Tongue (tissue), 2 donors: ENCODE results near the gene C1R. TPM values are rescaled to one million over a fixed set of nuclear protein-coding genes. Genes with fewer than 3 reads are reported as not detected.
A peak's percentile ranks its signal among the peaks of the same experiment; 100 is the strongest.

Experiments used
- DNase-seq: peaks from one replicate; pipeline ENCODE4 v3.0.0-alpha.2; 2015
- total RNA-seq: library from RNA; depleted of rRNA; stranded (reverse); fragments of >200 nt; gene quantifications from one replicate; pipeline ENCODE4 v1.2.3, GENCODE V29; 2014

C1R gene
- total RNA-seq, 1 donor from 2014 or later = 100 TPM

DNA sequence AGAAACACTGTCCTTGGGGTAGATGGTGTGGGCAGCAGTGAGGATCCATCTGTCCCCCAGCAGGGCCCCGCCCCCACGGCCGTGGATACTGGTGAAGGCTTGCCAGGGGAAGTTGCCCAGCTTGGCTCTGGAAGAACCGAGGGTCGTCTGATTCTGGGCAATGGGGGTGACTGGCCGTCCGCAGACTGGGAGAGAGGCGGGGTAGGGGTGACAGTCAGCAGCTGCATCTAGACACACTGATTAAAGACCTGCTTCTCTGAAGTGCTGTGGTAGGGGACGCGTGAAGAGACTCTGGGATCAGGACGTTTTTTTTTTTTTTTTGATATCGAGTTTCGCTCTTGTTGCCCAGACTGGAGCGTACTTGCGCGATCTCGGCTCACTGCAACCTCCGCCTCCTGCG lies 4.7 kb upstream of the C1R start:
- peak; percentile 37 for DNase-seq

DNA sequence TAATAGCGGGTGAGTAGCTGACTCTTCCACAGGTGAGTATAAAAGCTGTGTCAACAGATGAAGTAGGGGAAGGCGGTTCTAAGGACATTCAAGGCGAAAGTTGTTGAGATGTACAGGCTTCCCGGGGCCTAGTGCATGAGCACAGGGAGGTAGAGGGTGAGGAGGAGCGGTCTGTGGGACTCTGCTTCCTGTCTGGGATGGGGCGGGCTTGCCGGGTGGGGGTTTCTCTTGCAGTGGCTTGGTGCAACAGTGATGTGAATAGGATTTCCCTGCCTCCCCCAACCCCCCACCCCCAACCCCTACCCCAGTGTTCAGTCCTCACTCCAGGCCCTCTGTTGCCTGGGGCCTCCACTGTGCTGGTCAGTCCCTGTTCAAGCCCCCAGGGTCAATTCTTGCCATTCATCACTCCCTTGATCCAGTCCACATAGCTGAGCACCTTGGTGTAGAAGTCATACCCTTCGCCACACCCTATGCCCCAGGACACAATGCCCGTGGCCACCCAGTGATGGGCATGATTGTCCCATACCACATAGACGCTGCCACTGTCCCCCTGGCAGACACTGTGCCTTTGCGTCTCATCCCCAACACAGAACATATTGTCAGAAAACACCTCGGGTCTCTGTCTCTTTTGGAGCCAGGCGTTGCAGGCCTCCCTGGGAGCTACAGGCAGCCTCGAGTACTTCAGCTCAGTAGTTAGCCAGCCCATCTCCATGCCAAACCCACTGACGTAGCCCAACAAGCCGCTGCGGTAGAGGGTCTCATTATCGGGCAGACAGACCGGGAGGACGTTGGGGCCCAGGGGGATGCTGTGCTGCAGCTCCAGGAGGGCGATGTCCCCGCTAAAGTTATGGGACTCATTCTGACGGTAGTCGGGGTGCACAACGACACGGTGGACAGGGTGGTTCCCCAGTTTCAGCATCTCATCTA lies 4.0 kb upstream of the C1R start:
- no peak for DNase-seq

- no peak for DNase-seq
Measured at GRCh38 chr12:7093892-7094291, 1.6 kb upstream of the C1R start.

DNA sequence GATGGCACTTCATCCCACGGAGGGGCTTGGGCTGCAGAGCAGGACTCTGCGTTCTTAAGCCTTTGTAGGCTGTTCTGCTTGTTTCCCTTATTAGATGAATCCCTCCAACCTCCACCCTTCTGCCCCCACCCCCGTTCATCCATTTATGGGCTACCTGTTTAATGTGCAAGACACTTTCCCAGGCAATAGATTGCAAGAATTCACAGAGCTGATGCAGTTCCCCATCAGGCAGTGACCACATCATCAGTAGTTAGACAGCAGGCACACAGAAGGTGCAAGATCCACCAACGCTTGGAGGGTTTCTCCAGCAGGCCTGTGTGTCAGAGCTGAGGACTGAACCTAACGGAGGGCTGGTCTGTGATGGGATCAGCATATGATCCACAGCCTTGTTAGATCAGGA lies 1.2 kb upstream of the C1R start:
- DNase-seq = no peak

DNA sequence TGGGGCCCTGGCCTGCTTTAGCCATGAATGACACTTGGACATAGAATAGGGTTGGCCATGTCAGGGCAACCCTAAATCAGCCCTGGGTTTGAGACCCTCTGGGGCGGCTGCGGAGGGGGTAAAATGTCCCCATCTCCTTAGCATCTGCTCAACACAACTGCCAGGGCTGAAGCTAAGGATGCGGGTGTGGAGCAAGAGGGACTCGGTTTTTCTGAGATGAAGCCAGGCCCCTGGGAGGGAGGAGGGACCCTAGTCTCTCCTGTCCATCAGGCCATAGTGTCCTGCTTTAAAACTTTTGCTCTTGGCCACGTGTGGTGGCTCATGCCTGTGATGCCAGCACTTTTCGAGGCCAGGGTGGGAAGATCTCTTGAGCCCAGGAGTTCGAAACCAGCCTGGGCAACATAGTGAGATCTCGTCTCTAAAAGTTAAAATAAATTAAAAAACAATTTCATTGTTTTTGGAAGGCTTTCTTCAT lies 778 bp upstream of the C1R start:
- no peak for DNase-seq

DNA sequence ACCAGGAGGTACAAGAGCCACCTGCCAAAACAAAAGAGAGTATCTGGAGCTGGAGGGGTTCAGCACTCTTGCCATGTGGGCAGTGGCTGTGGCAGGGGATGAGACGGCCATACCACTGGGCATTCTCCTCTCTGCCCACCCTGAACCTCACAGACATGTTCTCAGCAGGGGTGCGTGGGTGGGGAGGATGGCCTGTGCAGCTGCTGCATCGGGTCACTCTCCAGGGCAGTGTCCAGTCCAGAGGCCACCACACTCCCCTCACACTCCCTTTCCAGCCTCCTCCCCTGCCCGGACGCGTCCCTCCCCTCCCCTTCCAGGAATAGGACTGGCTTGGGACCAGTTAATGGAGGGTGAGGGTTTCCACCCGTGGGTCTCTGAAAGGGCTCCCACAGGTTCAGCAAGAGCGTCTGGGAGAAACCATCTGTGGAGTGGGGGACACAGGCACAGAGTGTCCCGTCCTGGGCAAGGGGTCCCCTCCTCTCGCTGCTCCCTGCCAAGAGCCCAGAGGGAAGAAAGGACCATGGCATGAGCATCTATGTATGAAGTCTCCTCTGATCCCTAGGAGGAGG lies 501 bp downstream of the C1R start:
- no peak for DNase-seq

GRCh38 chr12:7091171-7091570 lies 1.1 kb downstream of the C1R start:
- DNase-seq = no peak

GRCh38 chr12:7090222-7090998 lies 1.8 kb downstream of the C1R start:
- DNase-seq = no peak

- no peak for DNase-seq
Measured at GRCh38 chr12:7089196-7089871, 2.9 kb downstream of the C1R start.

GRCh38 chr12:7083125-7083524 lies 9.1 kb downstream of the C1R start:
- no peak for DNase-seq

DNA sequence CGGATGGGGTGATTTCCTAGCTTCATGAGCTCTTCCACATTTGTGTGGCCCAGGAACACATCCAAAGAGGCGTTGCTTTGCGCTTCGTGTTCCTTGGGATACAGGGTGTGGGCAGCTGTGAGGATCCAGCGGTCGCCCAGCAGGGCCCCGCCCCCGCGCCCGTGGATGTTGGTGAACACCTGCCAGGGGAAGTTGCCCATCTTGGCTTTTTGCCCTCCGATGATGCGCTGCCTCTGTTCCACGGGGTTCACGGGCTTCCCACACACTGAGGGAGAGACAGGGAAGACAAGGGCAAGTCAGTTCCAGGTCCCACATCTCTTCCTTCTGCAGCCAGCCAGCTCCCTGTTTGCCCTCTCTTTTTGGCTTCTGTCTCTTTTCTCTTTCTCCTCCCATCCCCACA lies 11.2 kb downstream of the C1R start:
- no peak for DNase-seq

GRCh38 chr12:7079826-7080125 lies 12.5 kb downstream of the C1R start:
- no peak for DNase-seq

- DNase-seq = no peak
Measured at GRCh38 chr12:7078163-7078562, 14.1 kb downstream of the C1R start.

GRCh38 chr12:7076493-7076892 lies 15.8 kb downstream of the C1R start:
- DNase-seq = no peak

- DNase-seq = no peak
Measured at GRCh38 chr12:7075939-7076338, 16.3 kb downstream of the C1R start.

GRCh38 chr12:7075518-7075917 lies 16.7 kb downstream of the C1R start:
- DNase-seq = no peak

DNA sequence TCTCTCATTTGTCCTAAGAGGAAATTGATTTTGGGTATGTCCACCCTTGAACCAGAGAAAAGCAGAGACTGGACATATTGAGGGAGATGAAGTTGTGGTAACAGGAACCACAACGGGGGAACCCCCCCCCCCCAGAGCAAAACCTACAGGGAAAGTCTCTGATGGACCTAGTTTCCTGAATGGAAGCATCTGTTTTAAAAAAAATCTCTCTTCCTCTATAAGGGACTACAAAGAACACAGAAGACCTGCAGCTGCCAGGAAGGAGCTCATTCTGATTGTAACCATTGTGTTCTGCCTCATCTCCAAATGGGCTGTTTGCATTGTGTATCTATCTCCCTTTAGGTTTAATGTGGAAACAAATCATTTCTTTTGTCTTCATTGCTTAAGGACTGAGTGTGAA lies 18.3 kb downstream of the C1R start:
- DNase-seq = no peak

DNA sequence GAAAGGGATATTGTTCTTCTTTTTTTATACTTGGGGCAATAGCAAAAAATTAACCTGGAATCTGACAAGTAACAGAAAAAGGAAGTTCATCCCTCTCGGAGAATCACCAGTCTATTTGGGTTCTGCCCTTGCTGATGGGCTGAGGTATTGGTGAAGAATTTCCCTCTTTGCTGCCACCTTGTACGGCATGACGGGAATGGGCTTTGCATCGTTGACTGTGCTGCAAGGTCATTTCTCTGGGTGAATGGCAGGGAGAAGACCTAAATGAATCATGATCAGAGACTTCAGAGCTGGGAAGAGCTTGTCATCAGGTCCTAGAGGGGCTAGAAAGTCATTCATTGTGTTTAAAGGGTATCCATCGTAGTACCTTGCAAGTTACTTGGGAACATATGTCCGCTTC lies 19.7 kb downstream of the C1R start:
- DNase-seq = no peak

DNA sequence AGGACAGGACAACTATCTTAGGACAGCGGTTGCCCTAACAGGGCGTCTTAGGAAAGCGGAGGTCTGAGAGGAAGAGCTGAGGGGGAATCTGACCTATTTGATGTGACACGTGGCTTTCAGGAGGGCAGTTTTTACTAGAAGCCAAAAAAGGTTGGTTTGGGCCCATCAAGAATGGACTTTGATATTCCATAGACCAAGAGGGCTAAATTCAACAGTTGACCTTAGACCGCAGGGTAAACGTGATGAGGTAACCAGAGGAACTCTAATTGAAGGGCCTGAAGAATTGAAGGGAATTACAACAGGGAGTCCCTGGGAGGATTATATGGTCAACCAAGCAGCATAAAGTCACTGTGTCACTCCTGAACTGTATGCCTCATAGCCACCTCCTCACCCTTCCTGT lies 20.2 kb downstream of the C1R start:
- no peak for DNase-seq

- no peak for DNase-seq
Measured at GRCh38 chr12:7069386-7069785, 22.9 kb downstream of the C1R start.

DNA sequence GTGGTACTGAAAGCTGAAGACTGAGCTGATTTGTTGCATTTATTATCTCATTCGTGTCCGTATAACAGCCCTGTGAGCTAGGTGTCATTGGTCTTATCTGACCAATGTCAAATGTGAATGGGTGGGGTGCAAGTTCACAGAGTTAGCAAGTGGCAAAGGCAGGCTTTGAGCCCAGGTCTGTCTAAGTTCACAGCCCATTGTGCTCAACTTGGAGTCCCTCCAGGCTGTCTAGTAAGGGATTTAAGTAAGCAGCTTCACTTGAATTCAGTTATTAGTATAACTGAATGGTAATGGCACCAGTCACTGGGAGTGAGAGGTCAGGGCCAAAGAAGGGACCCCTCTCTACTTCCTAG lies 23.3 kb downstream of the C1R start:
- DNase-seq = no peak

GRCh38 chr12:7068240-7068993 lies 23.8 kb downstream of the C1R start:
- DNase-seq = peak; percentile 53
